RKO (cell line): ENCODE measurements around the gene TYK2.

Experiments
- DNase-seq: peaks from one replicate; pipeline ENCODE4 v3.0.0-alpha.2; 2016; ENCODE audit warnings: low spot score

TYK2 gene

DNA sequence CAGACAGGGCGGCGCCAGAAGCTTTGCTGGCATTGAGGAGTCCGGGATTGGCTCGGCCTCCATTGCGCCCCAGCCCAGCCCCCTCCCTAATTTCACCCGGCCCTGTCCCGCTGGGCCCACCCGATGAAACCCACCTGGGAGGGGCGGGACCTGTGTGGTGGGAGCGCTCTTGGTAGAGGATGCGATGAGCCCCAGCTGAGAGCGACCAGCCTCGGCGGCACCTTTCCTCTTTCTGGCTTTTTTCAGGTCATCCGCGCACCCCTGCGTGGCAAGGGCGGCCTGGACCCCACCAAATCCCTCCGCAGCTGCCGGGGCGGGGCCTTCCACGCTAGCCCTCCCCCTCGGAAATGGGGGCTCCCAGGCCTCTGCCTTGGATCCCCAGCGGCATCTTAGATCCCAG, 70.9 kb downstream of the TYK2 start, which contains the start of gene ZGLP1:
Gene ZGLP1 (minus strand): TSS at position 393 of the 400 bp plus-strand sequence.
- no peak for DNase-seq

DNA sequence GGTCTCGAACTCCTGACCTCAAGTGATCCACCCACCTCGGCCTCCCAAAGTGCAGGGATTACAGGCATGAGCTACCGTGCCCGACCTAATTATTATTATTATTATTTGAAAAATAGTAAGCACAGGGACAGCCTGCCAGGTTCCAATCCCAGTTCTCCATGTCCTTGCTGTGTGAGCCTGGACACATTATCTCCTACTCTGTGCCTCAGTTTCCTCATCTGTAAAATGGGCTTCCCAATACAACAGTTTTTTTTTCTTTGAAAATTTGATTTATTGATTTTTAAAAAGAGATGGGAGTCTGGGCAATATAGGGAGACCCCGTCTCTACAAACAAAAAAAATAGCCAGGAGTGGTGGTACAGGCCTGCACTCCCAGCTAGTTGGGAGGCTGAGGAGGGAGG, 74.0 kb downstream of the TYK2 start:
- no peak for DNase-seq

GRCh38 chr19:10305139-10305806, 75.1 kb downstream of the TYK2 start:
- DNase-seq, result peak; percentile 62
